HPDE6-E6E7 (cell line): ENCODE data around the gene CCDC154.

Experiments
- DNase-seq: peaks from one replicate; pipeline ENCODE4 v3.0.0; 2011; ENCODE audit warnings: missing footprints; ENCODE audit errors: extremely low spot score

The CCDC154 gene

DNA sequence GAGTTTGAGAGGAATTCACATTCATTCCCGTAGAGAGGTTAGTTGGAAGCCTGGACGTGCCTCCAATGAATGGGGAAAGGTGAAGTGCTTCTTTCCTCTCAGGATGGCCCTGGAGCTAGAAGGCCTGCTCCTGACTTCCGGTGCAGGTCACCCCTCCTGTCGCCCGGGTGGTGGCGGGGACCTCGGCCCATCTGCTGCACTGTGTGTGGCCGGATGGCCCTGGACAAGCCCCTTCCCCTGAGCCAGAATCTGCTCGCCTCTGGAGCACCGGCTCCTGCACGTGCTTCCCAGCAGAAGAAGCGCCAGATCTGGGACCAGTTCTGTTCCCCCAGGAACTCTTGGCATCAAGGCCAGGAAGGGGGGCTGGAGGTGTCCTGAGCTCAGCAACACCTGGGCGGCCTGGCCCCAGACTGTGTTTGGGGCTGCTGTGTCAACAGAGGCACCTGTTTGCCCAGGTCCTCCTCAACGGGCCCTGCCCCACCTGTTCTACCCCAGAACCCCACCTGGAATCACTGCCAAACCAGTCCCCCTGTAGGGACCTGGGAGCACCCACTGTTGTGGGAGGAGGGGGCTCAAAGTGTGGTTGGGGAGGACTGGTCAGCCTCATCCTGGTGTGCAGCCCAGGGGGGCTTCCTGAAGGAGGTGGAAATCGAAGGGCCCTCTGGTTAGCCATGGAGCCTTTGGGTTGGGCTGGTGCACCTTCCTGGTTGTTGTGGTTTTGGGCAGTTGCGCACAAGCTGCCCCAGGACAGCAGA lies 18.6 kb downstream of the CCDC154 start:
- DNase-seq = no peak

- no peak for DNase-seq
Measured at GRCh38 chr16:1424028-1424427, 20.3 kb downstream of the CCDC154 start.

GRCh38 chr16:1422076-1422475 lies 22.3 kb downstream of the CCDC154 start:
- DNase-seq = no peak

- no peak for DNase-seq
Measured at GRCh38 chr16:1420111-1420539, 24.2 kb downstream of the CCDC154 start.

GRCh38 chr16:1416521-1416941 lies 27.8 kb downstream of the CCDC154 start:
- DNase-seq = peak; percentile 17

GRCh38 chr16:1414532-1415260 lies 29.7 kb downstream of the CCDC154 start, which contains the start of gene UNKL:
Gene UNKL (minus strand): TSS chr16:1414704. CDS start chr16:1414691, 13 bp downstream.
- DNase-seq = peak; percentile 54

- DNase-seq = peak; percentile 31
Measured at GRCh38 chr16:1413684-1414531, 30.4 kb downstream of the CCDC154 start.

DNA sequence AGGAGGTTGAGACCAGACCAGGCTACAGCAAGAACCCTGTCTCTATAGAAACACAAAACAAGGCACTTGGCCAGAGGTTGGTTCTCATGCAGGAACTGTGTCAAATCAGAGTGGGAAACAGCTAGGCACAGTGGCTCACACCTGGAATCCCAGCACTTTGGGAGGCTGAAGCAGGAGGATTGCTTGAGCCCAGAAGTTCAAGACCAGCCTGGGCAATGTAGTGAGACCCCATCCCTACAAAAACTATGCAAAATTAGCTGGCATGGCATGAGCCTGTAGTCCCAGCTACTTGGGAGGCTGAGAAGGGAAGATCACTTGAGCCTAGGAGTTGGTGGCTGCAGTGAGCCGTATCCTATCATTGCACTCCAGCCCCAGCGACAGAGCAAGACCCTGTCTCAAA lies 31.5 kb downstream of the CCDC154 start:
- DNase-seq = no peak

DNA sequence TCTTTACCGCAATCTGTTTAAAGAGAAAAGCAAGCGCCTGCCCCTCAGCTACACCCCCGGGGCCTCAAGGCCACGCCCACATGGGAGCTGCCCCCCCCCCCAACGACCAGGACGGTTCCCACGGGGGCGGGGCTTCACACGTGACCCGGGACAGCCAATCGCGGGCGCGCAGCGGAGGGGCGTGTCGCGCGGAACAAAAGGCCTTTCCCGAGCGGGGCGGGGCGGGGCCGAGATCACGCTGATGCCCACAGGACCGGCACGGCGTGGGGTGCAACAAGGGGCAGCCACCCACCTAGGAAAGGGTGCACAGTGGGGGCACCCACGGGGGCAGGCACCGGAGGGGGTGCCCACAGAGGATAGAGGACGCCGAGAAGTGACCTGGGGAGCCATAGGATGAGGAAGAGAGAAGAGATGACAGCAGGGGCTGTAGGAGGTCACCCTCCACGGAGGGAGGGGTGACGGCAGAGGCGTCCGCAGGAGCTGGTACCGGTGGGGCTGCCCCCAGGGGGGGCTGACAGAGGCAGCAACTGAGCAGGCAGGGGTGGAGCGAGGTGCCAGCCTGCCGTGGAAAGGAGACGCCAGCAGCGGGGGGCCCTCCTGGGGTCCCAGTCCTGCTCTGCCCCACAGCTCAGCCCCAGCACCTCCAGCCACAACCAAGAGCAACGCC lies 36.1 kb downstream of the CCDC154 start:
- peak; percentile 78 for DNase-seq

- DNase-seq = no peak
Measured at GRCh38 chr16:1407753-1408152, 36.6 kb downstream of the CCDC154 start.

- DNase-seq = no peak
Measured at GRCh38 chr16:1403733-1404132, 40.6 kb downstream of the CCDC154 start.

DNA sequence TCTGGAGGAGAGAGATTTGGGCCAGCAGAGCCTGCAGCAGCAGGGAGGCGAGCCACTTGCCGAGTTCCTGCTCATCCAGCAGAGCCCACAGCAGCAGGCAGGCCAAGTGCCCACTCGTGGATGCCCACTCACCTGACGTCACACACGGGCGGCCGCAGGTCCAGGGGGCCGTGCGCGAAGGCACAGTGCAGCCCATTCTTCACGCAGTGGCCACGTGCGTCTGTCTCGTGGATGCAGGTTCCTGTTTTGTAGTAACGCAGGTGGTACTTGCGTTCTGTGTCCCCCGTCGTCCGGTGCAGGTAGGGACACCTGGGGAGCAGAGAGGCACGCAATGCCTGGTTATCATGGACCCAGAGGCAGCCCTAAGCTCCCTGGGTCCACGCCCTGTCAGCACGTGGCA lies 41.3 kb downstream of the CCDC154 start:
- DNase-seq = no peak

DNA sequence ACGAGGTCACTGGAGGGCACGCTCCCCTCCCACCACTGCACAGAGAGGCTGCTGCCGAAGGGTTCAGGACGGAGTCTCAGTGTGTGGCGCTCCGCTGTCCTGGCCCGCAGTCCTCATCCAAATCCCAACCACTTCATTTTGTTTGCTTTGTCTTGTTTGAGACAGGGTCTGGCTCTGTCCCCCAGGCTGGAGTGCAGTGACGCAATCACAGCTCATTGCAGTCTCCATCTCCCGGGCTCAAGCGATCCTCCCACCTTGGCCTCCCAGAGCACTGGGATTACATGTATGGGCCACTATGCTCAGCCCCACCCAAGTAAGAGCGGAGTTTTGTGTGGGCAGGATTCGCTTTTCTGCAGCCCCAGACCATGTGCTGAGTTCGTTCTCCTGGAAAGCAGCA lies 42.6 kb downstream of the CCDC154 start:
- no peak for DNase-seq

- no peak for DNase-seq
Measured at GRCh38 chr16:1401061-1401757, 43.1 kb downstream of the CCDC154 start.

DNA sequence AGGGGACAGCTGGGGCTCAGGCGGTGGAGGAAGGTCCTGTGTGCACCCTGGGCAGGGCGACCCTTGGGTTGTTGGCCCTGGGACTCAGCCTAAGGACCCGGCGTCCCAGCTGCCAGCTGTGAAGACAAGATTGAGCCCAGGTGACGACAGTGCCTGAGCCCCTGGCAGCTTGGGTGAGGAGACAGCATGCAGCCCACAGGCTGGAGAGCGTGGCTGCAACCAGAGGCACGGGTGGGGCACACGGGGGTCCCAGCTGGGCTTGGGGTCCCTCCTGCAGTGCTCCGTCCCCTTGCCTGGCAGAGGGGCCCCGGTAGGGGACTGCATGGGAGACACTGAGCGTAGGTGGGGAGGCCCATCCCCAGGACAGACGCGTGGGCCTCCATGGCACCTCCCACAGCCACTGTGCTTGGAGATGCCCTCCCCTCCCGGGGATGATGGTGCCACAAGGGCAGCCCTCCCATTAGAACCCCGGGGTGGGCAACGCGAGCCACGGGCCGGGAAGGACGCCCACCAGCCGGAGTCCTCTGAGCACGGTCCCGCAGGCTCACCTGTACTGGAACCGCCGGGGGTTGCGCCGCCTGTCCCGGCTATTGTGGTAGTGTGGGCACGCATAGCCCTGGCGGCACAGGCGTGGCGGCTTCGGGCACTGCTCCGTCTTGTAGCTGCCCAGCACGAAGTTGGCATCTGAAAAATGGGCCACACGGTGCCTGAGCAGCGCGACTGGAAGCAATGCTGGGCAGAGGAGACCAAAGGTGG lies 45.4 kb downstream of the CCDC154 start:
- DNase-seq = no peak

DNA sequence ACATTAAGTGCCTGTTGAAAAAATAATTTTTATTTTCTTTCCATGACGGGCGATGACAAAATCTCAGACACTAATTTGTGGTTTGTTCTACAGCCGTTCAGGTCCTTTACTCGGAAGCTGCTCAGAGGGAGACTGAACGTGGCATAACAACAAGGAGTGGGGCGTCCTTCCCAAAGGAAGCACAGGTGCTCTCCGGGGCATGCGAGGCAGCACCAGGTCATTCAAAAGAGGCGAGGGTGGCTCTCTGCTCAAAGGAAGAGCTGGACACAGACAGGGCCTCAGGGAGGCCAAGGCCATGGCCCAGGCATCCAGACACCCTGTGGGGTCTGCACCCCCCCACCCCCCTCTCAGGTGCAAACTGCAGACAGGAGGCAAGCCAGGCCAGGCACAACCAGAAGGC lies 46.0 kb downstream of the CCDC154 start:
- DNase-seq = no peak

- no peak for DNase-seq
Measured at GRCh38 chr16:1397779-1398178, 46.6 kb downstream of the CCDC154 start.

GRCh38 chr16:1395444-1396031 lies 48.8 kb downstream of the CCDC154 start:
- no peak for DNase-seq

DNA sequence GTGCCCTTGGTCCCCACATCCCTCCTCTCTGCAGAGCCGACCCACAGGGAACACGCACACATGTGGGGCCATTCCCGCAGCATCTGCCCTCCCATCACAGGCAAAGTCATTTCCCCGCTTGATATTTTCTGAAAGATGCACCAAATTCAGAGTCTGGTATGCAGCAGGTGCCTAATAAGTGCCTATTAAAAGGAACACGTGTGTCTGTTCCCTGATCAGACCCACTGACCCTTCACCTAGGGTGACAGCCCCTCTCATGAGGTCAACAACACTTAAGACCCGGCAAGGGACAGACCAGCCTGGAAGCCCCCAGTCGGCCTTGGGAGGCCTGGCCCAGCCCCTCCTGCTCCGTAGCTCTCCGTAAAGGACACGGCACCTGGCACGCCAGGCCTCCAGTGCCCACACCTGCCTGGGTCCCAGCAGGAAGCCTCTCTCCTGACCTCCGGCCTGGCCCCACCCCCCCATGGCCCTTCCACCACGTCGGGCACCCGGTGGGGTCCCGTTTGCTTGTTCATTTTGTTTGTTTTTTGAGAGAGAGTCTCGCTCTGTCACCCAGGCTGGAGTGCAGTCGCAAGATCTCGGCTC lies 49.9 kb downstream of the CCDC154 start:
- no peak for DNase-seq
